HCT116 (cell line): ENCODE data around the gene PRMT1. TPM values are rescaled to one million over a fixed set of nuclear protein-coding genes. Genes with fewer than 3 reads are reported as not detected.
A peak's percentile ranks its signal among the peaks of the same experiment; 100 is the strongest.

ENCODE experiments used
- ATAC-seq: fragments of 200-7000 bp; cut with Tn5 transposase; 2 replicates; pipeline ENCODE4 v1.9.1; 2020; ENCODE audit warnings: mild to moderate bottlenecking, moderate library complexity
- BruUV-seq: library from RNA; stranded (reverse); fragments of 400-500 nt; replicated peaks from 2 replicates; lab custom pipeline; 2021; lab: Mats Ljungman, UMichigan
- CTCF ChIA-PET: fragments of 300-600 bp; sonication (Branson Sonifier 250); formaldehyde crosslinking; loops from one replicate; lab custom pipeline; 2021; ENCODE audit warnings: antibody characterized with exemption; lab: Charles Lee
- POLR2A ChIA-PET: fragments of 300-600, 350-600 bp; sonication (Branson Sonifier 250); formaldehyde crosslinking; loops from one replicate; lab custom pipeline; 2021; ENCODE audit warnings: antibody characterized with exemption; lab: Charles Lee
- RAD21 ChIA-PET, 2 experiments: fragments of 300-600 bp; sonication (Branson Sonifier 250); formaldehyde crosslinking; loops; one replicate each; lab custom pipeline; 2023; ENCODE audit warnings: low total read pairs in 2 of 2; ENCODE audit not compliant: uncharacterized antibody in 2 of 2, unreplicated experiment in 2 of 2, low non-redundant PET in 1 of 2; lab: Charles Lee
- DNase-seq: peaks from one replicate; pipeline ENCODE4 v3.0.0-alpha.2; 2010; ENCODE audit warnings: low read depth, low spot score
- H2AFZ ChIP-seq: fragments of 200-600 bp; shearing (Covaris generic), sonication (generic); 2 replicates; pipeline ENCODE4 v1.6.1; 2017; ENCODE audit warnings: low read depth, mixed run types, mixed read lengths, antibody characterized with exemption, low read length; ENCODE audit not compliant: poor library complexity, severe bottlenecking
- H3K27ac ChIP-seq: 2 replicates; pipeline ENCODE4 v1.5.1; 2012; ENCODE audit warnings: low read depth, low read length
- H3K27me3 ChIP-seq: fragments of 200-600 bp; sonication (generic); 2 replicates; pipeline ENCODE4 v1.6.1; 2016; ENCODE audit warnings: mixed run types, low read length, mixed read lengths; ENCODE audit not compliant: insufficient read depth
- H3K36me3 ChIP-seq, 2 experiments: fragments of 200-500 bp in 1 of 2; fragments of 200-600 bp in 1 of 2; sonication (Bioruptor generic) in 1 of 2; sonication (generic) in 1 of 2; 2 replicates each; pipeline versions ENCODE4 v1.5.1 to v1.6.1; 2014 to 2016; ENCODE audit warnings: low read length in 2 of 2, inconsistent platforms in 1 of 2, mixed read lengths in 1 of 2, mixed run types in 1 of 2; ENCODE audit not compliant: insufficient read depth in 2 of 2, control insufficient read depth in 1 of 2
- H3K4me1 ChIP-seq, 2 experiments: fragments of 200-600 bp in 1 of 2; sonication (generic) in 1 of 2; 2 replicates each; pipeline versions ENCODE4 v1.5.1 to v1.6.1; 2012 to 2017; ENCODE audit warnings: low read length in 2 of 2, inconsistent platforms in 1 of 2, mild to moderate bottlenecking in 1 of 2, mixed read lengths in 1 of 2, mixed run types in 1 of 2, moderate library complexity in 1 of 2; ENCODE audit not compliant: insufficient read depth in 2 of 2, control insufficient read depth in 1 of 2
- H3K4me2 ChIP-seq: fragments of 200-600 bp; sonication (generic); 2 replicates; pipeline ENCODE4 v1.6.1; 2017; ENCODE audit warnings: mixed run types, low read length, mixed read lengths
- H3K4me3 ChIP-seq, 2 experiments: fragments of 200-600 bp in 1 of 2; sonication (generic) in 1 of 2; replicated peaks in 1 of 2; 2 replicates each; pipeline ENCODE4 v1.5.1; 2011 to 2016; ENCODE audit warnings: low read length in 2 of 2, control low read depth in 1 of 2, low read depth in 1 of 2, mild to moderate bottlenecking in 1 of 2, mixed read lengths in 1 of 2, mixed run types in 1 of 2
- H3K79me2 ChIP-seq: fragments of 200-600 bp; sonication (generic); 2 replicates; pipeline ENCODE4 v1.6.1; 2017; ENCODE audit warnings: mild to moderate bottlenecking, mixed run types, low read length, moderate library complexity, mixed read lengths; ENCODE audit not compliant: insufficient read depth
- H3K9ac ChIP-seq: fragments of 200-600 bp; sonication (generic); 2 replicates; pipeline ENCODE4 v1.6.1; 2016; ENCODE audit warnings: low read length, mixed read lengths
- H3K9me2 ChIP-seq: fragments of 200-600 bp; sonication (generic), shearing (Covaris generic); 2 replicates; pipeline ENCODE4 v1.6.1; 2017; ENCODE audit warnings: mixed run types, mild to moderate bottlenecking, moderate library complexity; ENCODE audit not compliant: insufficient read depth
- H3K9me3 ChIP-seq, 2 experiments: fragments of 200-500 bp in 1 of 2; fragments of 200-600 bp in 1 of 2; sonication (Bioruptor generic) in 1 of 2; sonication (generic) in 1 of 2; 2 replicates each; pipeline ENCODE4 v1.6.1; 2014 to 2017; ENCODE audit warnings: low read length in 2 of 2, mixed read lengths in 2 of 2, inconsistent platforms in 1 of 2, low read depth in 1 of 2, mild to moderate bottlenecking in 1 of 2, mixed run types in 1 of 2, moderate library complexity in 1 of 2; ENCODE audit not compliant: control insufficient read depth in 1 of 2, insufficient read depth in 1 of 2
- H4K20me1 ChIP-seq: fragments of 200-600 bp; sonication (generic), shearing (Covaris generic); 2 replicates; pipeline ENCODE4 v1.6.1; 2017; ENCODE audit warnings: mixed run types, mild to moderate bottlenecking, moderate library complexity; ENCODE audit not compliant: insufficient read depth
- ATF3 ChIP-seq: IDR thresholded peaks from 2 replicates; pipeline ENCODE4 v1.6.1; 2012
- EGR1 ChIP-seq: IDR thresholded peaks from 2 replicates; pipeline ENCODE4 v1.6.1; 2012; ENCODE audit warnings: low read depth
- EZH2 ChIP-seq: fragments of 200-600 bp; sonication (generic); IDR thresholded peaks from 2 replicates; pipeline ENCODE4 v1.6.1; 2017; ENCODE audit warnings: antibody characterized with exemption, mixed run types
- POLR2AphosphoS5 ChIP-seq: IDR thresholded peaks from 2 replicates; pipeline ENCODE4 v1.6.1; 2011; ENCODE audit warnings: mild to moderate bottlenecking, low read depth, low read length, moderate library complexity
- SP1 ChIP-seq: IDR thresholded peaks from 2 replicates; pipeline ENCODE4 v1.6.1; 2012; ENCODE audit warnings: low read depth
- SRF ChIP-seq: IDR thresholded peaks from 2 replicates; pipeline ENCODE4 v1.6.1; 2012; ENCODE audit warnings: low read depth
- TCF7L2 ChIP-seq: IDR thresholded peaks from 2 replicates; pipeline ENCODE4 v1.7.0; 2011; ENCODE audit warnings: borderline replicate concordance, inconsistent platforms; ENCODE audit not compliant: insufficient read depth, insufficient read length; ENCODE audit errors: extremely low read depth
- ZFX ChIP-seq: fragments of 450-650 bp; IDR thresholded peaks from 2 replicates; pipeline ENCODE4 v1.6.1; 2017
- ZNF274 ChIP-seq: fragments of 200-500 bp; sonication (Bioruptor generic); IDR thresholded peaks from 2 replicates; pipeline ENCODE4 v1.6.1; 2014; ENCODE audit warnings: mild to moderate bottlenecking, low read depth, low read length, inconsistent platforms
- intact Hi-C: fragments of 100-400 bp; cut with micrococcal nuclease; formaldehyde crosslinking; loops from 2 replicates; pipeline ENCODE4 v1.10.0; 2022
- total RNA-seq: library from RNA; stranded (reverse); gene quantifications from one replicate; pipeline ENCODE4 v1.2.1, GENCODE V29; 2021; ENCODE audit not compliant: unreplicated experiment

PRMT1 gene
- total RNA-seq, 1 experiment from 2014 or later = 428 TPM

GRCh38 chr19:49637821-49638738 is 39.0 kb upstream of the PRMT1 start:
- Histone ChIP-seq H3K4me2 (peak overlapping the region; percentile 92), H3K79me2 (peaks cover 19% of the 10 kb centered on the region), H2AFZ (no peak overlapping the region), H3K9me3 (no peaks in the 10 kb centered on the region), H3K9me2 (no peaks in the 10 kb centered on the region), H3K27me3 (no peaks in the 10 kb centered on the region), H3K36me3 (no peaks in the 10 kb centered on the region; a peak in 1 of 4 replicates), H3K27ac (peak overlapping the region; percentile 98), H3K9ac (peak overlapping the region; percentile 99), H3K4me3 (peak overlapping the region; percentile 68 to 92), H4K20me1 (no peaks in the 10 kb centered on the region), H3K4me1 (peaks cover 13 to 44% of the 10 kb centered on the region in 2 experiments)
- peak; percentile 33 for ATAC-seq
- ChIA-PET CTCF (interaction anchor here (0.9 to 2.3 kb wide), 2 partner anchors 68 to 92 kb away, joined by 5 to 12 read pairs; no protein-coding TSS in a partner anchor), POLR2A (interaction anchor here (1.2 to 4.7 kb wide), 2 partner anchors 37 to 46 kb away, joined by 4 to 50 read pairs; partner anchors contain the start of gene PRR12), RAD21 (interaction anchor here in 1 of 2 experiments (0.6 kb wide), 1 partner anchor 47 kb away, joined by 6 read pairs; no protein-coding TSS in a partner anchor)
- intact Hi-C loops = loop anchor here (2.0 kb wide), 1 partner anchor 23 kb away; no protein-coding TSS in a partner anchor
- DNase-seq = no peak
- BruUV-seq = no TSS peak
- no peak for TF ChIP-seq ZFX
- no peak for TF ChIP-seq SRF
- TF ChIP-seq ZNF274 = no peak
- no peak for TF ChIP-seq EZH2
- peak; percentile 44; the same call in 1 of the 2 replicates for TF ChIP-seq POLR2AphosphoS5
- TF ChIP-seq TCF7L2 = peak; percentile 13
- peak; percentile 69; the same call in 1 of the 2 replicates for TF ChIP-seq EGR1
- TF ChIP-seq SP1 = peak; percentile 47; the same call in 1 of the 2 replicates
- no peak for TF ChIP-seq ATF3
